HG02938 (cell line): Measurements from ENCODE around the gene ARL10.

ENCODE experiments used
- ATAC-seq: cut with Tn5 transposase; IDR thresholded peaks from one replicate; pipeline ENCODE4 v1.9.1; 2021; ENCODE audit warnings: mild to moderate bottlenecking, moderate library complexity; ENCODE audit not compliant: unreplicated experiment

ARL10 gene, protein sequence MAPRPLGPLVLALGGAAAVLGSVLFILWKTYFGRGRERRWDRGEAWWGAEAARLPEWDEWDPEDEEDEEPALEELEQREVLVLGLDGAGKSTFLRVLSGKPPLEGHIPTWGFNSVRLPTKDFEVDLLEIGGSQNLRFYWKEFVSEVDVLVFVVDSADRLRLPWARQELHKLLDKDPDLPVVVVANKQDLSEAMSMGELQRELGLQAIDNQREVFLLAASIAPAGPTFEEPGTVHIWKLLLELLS

DNA sequence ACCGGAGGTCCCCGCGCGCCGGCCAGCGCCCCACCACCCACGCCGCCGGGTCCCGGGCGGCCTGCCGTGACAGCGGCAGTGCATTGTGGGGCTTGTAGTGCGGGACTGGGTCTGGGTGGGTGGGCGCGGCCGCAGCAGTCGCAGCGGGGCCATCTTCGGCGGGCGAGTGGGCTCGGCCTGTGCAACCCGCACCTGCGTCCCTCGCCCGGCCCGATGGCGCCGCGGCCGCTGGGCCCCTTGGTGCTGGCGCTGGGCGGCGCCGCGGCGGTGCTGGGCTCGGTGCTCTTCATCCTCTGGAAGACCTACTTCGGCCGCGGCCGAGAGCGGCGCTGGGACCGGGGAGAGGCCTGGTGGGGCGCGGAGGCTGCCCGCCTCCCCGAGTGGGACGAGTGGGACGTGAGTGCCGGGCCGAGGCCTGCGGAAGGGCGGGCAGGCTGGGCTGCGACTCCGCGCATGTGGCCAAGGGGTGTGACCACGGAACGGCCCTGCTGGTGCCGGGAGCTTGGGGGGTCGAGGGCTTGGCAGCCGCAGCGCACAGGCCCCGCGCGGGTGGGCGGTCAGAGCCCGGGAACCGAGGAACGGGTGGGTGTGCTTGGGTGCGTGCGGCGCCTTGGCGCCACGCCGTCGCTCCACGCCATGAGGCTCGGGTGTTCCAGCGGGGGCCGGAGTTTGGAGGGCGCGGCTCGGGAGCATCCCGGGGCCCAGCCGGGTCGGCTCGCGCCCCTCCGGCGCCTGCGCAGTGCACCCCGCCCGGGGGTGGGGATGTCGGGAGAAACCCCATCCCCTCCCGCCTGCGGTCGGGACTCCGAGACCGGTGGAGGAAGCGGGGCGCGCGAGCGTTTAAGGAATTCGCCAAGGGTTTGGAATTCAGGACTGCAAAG, at the start of gene ARL10:
ARL10 (plus strand) TSS at position 137 of the 881 bp plus-strand sequence; CDS start at position 214, 77 bp downstream.
- ATAC-seq: no peak

DNA sequence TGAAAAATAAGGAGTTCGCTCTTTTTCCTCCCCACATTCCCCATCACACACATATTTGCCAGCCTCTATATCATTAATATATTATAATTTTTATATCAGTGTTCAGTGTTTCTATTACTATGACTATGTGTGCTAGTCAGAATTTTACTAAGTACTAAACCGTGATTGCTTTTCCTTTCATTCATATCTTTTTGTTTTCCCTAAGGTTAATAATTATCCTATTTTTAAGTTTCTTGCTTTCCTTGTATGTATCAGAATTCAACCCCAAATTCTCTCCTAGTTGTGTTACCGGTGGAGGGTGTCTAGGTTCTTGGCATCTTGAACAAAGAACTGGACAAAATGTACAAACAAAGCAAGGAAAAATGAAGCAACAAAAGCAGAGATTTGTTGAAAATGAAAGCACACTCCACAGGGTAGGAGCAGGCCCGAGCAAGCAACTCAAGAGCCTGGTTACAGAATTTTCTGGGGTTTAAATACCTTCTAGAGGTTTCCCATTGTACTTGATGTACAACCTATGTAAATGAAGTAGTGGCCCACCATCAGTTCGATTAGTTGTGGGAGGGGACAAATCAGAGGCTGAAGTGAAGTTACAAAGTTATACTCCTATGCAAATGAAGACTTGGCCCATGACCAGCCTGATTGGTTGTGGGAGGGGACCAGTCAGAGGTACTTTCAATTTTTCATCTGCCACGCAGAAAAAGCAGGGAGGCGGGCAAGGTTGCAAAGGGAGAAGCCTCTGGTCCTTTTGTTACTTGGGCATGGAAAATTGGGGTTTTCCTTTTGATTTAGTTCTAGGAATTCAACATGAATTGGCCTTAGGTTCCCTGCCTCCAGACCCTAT, 47.5 kb upstream of the ARL10 start:
- ATAC-seq: no peak

DNA sequence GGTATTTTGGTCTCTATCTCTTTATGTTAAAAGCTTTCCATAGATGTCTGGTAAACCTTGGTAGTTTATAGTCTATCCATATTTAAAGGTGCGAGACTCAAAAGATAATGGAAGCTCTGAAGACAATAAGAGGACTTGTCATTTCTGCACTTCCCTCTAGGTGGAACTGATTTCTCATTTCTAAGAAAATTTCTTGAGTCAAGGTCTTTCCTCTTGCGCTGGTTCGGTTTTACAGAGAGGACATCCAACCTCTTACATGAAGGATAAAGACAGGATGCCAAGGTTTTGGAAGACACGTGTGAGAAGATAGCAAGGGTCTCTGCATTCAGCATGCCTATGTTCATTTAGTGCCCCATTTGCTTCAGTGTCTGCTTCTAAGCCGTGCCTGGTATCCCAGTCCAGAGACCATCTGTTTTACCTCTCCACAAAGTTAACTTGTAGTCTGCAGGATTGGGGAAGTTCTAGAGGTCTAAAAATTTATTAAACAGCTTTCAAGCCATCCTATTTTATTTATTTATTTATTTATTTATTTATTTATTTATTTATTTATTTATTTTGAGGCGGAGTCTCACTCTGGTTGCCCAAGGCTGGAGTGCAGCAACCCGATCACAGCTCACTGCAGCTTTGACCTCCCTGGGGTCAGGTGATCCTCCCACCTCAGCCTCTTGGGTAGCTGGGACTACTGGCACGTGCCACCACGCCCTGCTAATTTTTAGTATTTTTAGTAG, 45.3 kb upstream of the ARL10 start:
- ATAC-seq: no peak

DNA sequence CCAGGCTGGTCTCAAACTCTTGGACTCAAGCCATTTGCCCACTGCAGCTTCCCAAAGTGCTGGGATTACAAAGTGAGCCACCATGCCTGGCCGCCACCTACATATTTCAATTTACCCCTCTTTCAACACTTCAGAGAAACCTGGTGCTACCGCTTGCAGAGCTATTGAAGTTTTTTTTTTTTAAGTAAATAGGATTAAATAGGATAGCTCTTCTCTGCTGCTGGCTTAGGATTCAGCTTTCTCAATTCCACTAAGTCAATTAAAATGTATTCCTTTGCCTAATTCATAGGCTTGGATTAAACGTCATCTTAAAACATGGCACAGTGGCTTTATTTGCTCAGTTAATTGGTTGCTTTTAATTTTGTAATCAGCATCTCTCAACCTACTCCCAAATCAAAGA, 44.7 kb upstream of the ARL10 start:
- ATAC-seq: no peak

DNA sequence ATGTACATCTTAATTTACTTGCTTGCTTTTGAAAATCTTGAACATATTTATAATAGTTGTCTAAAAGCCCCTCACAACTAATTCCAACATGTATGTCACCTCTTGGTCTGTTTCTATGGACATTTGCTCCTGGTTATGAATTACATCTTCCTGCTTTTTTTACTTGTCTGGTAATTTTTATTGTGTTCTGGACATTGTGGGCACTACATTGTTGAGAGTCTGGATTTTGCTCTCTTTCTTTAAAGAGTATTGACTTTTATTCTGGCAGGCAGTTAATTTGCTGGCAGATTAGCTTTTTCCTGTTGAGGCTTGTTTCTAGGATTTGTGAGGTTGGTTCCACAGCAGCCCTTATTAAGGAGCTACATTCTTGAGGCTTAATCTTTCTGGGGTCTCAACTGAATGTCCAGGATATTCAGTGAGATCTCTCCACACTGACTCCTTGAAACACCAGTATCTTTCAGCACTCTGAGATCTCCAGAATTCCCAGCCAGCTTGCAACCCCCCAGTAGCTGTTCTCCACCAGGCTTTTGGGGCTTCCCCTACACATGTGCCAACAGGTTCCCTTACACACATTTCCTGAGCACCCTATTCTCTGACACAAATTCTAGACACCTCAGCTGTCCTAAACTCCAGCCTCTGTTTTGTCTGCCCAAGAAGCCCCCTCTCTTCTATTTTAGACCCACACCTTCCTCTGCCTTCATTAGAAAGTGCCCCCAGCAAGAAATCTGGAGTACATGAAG, 31.1 kb upstream of the ARL10 start:
- no peak for ATAC-seq

DNA sequence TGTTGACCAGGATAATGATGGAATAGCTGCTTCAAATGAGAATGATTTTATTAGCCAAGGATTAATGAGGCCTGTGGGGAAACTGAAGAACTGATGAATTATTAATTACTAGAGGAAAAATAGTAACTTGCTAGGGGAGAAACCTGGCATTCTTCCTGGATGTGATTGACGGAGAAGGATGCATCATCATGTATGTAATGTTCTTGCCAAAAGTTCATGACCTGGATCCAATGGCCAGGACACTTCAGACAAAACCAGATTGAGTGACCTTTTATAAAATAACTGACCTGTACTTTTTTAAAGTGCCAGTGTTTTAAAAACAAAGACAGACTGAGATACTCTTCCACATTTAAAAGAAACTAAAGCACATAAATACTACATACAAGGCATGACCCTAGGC, 27.4 kb upstream of the ARL10 start:
- ATAC-seq: no peak

DNA sequence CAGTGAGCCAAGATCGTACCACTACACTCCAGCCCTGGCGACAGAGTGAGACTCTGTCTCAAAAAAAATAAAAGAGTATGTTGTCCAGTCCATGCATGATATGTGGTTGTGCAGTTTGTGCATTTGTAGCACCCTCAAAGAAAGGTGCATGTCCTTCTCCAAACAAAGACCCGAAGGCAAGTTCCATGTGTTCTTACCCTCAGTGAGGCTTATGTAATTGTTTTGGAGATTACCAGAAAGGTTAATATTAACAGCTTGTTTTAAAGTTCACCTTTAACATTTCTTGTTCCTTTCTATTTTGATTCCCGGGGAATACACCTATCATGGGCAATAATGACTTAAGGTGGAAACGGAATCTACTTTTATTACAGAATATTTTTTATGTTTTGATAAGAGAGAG, 26.0 kb upstream of the ARL10 start:
- ATAC-seq: no peak

DNA sequence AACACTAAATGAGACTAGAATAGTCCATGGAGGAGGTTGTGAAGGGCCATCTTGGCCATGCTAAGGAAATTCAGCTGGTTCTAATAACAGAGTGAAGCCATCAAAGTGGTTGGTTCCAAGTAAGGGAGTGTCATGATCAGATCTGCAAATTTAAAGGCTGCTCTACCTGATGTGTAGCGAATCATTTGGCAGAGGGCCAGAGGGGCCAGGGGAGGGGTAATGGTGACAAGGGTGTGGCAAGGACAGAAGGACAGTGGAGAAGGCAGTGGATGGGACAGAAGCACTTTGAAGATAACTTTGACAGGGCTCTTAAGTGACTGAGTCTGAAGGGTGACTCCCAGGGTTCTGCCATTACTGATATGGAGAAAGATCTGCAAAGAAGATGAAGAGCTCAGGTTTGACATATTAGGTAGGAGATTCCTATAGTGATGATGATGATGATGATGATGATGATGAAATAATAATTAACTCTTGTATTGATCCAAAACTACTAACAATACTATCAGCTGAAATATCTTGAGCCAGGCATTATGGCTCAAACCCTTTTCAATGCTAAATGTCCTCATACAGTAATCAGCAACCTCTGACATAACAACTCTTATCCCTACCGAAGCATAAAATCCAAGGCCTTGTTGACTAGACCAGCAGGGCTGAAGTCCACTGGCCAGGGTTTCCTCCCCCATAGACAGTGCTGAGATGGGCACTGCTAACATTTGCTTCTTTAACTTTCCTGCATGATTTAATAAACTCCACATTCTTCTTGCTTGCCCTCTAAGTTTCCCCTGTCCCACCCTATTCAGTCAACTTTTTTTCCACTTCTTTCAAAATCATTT, 23.7 kb upstream of the ARL10 start:
- ATAC-seq: no peak

DNA sequence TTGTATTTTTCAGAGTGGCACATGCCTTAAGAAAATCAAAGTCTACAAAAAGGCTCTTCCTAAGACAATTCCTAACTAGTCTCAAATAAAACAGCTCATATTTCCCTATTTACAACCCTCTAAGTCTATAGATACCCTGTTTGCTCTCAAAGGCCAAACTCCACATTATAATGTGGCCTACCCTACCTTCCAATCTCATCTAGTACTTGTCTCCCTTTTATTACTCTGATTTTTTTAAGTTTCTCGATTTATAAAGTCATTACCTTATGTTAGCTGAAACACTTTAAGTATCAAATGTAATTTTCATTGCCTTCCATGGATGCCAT, 23.2 kb upstream of the ARL10 start:
- ATAC-seq: no peak

DNA sequence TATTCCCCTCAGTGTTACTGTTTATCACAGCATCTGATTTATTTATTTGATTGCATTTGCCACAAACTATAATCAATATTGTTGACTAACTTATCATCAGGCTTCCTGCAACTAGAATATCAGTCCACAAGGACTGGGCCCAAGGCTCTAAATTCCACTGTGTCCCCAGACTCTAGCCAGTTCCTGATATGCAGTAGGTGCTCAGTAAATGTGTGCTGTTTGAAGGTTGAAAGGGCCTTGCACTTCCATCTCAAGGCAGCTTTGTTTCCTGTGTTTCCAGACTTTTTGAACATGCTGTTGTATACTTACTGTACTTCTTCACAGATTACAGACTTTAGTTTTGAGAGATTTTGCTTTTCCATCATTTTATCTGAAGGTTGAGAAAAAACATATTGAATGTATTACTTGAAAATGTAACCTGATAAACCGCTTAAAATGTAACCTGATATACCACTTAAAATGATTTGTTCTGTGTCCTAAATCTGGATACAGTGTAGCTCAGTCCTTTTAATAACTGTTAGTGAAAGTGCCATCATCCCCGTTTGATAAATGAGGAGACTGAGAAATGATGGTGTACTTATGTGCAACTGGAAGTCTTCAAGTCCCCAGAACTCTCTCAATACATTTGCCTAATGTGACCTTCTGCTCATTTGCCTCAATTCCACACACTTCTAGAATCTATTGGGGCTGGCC, 22.4 kb upstream of the ARL10 start:
- no peak for ATAC-seq

DNA sequence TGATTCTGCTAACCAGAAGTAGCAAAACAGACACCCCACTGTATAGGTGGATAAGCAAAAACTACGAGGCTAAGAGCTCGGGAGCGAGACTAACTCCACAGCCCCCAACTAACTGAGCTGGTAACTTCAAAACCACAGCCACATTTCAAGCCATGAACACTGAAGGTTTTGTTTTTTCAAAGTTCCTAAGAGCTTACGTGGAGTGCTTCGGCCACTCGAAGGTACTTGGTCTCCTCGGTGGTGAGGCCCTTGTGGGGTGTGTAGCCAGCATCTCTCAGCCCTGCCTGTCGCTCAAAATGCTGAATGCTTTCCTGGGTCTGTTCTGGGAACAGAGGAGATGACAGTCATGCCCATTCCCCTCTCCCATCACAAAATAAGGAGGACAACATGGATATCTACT, 14.9 kb upstream of the ARL10 start:
- ATAC-seq: no peak

DNA sequence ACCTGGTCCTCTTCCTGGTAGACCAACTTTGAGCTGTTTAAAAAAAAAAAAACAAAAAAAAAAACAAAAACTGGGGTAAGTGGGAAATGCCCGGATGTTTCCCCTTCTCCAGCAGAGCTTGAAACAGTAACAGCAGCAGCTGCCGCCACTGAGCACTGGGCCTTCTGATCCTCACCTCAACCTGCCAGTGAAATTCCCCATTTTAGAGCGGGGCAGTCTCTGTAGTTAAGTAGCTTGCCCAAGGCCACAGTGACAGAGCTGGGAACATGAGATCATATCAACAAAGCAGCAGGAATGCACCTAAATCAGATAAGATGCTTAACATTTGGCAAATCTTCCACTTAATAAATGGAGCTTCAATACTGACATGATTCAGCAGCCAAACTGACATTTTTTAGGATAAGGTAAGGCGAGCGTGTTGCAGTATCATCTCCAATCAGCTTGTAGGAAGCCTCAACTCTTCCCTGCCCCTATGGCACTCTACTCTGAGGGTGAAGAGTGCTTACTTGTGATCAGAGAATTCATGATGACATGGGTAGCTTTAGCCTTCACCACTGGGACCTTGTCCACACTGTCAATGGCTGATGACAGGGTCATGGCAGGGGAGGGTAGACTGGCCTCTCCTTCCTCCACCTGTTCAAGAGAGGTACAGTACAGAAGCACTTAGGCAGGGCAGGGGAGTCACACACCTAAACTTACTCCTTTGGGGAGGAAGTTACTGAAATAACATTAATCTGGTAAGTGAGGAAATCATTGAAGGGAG, 13.0 kb upstream of the ARL10 start:
- ATAC-seq: no peak

DNA sequence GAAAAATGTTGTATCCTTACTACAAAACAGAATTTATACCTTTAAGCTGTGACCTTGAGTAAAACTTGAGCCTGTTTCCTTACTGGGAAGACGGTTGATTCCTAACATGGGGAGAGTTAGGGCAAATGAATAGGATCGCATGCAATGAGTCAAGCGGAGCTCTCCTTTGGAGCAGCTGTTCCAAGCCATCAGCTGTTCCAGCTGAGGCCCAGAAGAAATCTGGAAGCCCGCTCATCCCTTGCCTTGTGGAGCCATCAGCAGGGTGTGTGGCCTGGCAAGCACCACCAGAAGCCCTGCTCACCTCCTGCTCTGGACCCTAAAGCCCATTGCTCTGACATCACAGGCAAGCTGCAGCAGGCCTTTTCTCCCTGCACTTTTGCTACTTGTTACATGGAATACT, 11.8 kb upstream of the ARL10 start:
- no peak for ATAC-seq

DNA sequence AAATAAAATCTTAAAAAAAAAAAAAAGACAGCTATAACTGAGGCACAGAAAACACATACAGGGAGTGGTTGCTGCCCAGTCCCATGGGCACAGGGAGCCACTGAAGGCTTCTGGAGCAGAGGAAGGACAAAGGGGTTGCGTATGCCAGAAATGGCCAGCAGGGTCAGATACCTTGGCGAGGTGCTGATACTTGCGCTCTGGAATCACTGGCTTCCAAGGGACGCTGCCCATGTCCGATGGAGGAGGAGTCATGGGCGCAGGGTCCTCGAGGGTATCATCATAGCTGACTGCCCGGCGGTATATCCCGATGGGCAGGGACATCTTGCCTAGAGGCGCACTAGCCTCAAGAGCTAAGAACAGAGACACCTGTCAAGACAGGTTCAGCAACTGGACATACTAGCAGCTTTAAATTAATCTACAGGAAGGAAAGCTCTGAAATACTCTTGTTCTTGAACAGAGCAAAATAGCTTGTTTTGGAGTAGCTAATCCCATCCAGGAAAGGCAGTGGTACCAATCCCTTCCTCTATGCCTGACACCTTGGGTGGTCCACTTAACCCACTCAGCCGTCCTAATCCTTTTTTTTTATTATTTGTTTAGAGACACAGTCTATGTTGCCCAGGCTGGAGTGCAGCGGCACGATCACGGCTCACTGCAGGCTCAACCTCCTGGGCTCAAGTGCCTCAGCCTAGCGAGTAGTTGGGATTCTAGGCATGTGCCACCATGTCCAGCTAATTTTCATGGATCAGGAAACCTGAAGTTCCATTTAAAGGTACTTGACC, 9.7 kb upstream of the ARL10 start:
- no peak for ATAC-seq

DNA sequence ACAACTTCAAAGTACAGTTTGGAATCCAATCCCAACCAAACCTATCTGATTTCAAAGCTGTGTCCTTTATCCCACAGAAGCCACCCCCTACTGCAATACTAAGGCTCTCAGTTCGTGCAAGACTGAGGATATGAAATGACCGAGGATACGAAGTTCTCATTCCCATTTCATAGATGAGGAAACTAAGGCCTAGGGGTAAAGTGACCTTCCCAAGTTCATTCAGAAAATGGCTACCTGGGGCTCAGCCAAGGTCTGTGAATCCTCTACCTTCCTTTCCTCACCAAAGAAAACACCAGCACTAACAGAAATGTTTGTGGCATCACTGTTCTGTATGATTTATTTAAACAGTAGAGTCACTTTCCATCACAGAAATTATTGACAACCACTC, 9.1 kb upstream of the ARL10 start:
- ATAC-seq: no peak

DNA sequence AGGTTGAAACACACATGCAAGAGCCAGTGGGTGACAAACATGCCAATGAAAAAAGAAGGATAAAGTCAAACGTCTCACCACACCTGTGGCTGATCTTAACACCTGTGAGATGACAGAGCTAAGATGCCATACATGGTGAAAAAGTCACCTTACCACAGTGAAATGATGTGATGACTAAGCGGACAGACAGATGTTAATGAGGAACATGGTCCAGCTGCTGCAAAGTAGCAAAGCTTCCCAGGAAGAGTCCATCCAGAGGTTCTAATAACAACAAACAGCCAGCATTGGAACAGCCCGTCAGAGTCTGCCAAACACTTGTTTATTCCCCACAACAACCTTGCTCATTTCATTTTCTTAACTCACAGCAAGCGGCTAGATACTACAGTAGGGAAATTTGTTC, 5.6 kb upstream of the ARL10 start:
- no peak for ATAC-seq

DNA sequence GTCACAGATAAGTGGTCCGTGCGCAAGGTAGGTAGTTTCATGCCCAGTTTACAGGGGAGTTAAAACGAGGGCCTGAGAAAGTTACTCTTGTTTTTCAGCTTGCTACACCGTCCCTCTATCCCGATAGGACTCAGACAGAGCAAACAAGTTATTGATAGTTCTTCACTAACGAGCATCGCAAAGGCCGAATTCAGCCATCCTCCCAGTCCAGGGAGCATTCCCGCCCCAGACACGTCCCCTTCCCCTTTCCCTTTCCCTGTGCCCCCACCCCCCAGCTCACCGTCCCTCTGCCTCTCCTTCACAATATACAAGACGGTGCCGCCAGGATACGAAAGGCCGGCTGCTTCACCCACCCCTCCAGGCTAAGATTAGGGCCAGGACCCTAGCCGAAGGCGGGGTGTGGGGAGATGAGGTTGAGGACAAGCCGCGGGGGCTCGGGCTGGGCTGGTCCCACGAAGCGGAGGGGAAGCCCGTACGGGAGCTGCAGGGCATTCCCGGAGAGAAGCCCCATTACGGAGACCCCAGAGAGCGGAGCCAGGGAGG, 4.3 kb upstream of the ARL10 start:
- ATAC-seq: no peak
